ENCODE data around the gene MAD2L2.

The MAD2L2 gene

DNA sequence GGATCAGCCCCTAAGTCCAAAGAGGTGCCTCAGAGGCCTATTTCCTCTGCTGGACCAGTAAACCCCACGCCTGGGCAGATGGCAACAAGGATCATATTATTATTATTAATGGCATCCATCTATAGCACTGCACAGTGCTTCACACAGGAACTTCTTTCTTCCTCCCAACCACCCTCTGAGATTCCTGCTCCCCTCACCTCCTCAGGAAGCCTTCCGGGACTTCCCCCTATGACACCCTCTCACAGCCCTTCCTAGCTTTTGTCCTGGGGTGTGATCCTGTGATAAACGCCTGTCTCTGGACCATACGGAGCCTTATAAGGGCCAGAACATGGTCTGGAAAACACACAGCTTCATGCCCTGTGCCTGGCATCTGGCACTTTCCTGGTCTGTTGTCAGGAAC is 29.9 kb downstream of the MAD2L2 start:
- no peak for DNase-seq

DNA sequence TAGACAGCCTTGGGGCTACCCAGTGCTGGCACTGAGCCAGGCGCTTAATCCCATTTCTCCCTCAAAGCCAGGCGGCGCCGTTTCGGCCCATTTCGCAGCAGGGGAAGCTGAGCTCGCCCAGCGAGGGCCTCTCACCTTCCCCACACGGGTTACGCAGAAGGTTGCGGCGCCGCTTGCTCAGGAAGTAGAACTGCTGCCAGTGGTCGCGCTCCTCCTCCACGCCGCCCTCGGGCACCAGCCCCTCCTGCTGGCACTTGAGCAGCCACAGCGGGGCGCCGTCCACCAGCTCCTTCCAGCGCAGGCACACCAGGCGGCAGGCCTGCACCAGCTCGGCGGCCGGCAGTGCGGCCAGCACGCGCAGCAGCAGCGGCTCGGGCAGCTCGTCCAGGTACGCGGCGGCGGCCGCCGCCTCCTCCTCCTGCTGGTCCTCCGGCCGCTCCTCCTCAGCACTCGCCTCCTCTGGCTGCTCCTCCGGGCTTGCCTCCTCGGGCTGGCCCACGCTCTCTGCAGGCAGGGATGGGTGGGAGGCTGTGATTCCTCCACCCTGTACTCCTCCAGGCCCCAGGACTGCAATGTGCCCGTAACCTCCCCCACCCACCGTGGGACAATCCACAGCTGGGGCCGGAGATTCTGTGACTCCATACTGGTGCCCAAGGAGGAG is 30.5 kb downstream of the MAD2L2 start:
- DNase-seq, result peak; percentile 79

GRCh38 chr1:11649624-11650330 is 31.2 kb downstream of the MAD2L2 start:
- DNase-seq, result no peak

- DNase-seq, result no peak
Observed at GRCh38 chr1:11649237-11649623, 31.7 kb downstream of the MAD2L2 start.

DNA sequence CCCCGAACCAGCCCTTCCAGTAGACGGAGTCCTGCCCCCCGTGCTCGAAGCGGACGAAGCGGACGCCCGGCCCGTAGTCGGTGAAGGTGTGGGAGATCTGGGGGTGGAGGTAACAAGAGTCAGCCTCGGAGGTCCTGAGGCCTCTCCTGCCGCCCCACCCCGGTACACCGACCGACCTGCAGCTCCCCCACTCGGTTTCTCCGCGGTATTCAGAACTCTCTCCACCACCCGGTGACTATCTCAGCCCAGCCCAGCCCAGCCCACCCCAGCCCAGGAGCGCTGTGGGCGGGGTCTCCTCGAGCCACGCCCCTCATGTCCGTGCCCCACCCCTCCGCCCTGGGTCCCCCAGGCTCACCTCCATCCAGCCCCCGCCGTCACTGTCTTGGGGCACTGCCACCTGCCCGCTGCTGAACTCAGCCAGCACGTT is 32.2 kb downstream of the MAD2L2 start:
- no peak for DNase-seq

DNA sequence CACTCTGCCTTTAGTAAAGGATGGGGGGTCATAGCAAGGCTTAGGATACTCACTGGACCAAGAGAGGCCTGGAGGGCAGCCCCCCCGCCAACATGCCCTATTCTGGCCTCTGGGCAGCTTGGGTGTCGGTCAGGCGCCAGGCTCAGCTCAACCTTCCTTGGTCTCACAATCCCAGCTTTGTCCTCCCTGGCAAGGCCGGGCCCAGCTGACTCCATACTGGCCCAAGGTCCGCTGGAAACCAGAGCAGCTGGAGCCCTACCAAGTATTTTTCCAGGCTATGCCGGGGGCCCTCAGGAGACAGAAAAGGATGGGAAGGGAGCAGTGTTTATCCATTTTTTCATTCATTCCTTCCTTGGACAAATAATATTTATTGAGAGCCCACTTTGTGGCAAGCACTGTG is 32.9 kb downstream of the MAD2L2 start:
- no peak for DNase-seq

DNA sequence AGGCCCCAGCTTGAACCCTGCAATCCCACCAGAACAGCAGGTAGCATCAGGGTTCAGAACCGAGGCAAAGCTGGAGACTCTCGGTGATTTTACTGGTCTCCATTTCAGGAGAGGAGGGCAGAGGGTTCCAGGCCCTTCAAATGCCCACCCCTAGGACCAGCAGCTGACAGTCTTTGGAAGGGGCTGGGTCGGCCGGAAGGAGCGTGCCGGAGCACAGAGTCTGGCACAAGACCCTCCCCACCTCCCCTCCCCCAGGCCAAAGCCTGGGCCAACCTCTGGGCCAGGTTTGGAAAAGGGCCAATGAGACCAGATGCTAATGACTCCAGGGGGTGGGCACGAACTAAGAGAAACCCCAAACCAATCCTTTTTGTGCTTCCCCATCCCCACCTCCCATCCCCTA is 33.6 kb downstream of the MAD2L2 start:
- DNase-seq, result no peak

GRCh38 chr1:11646317-11646716 is 34.6 kb downstream of the MAD2L2 start:
- no peak for DNase-seq

DNA sequence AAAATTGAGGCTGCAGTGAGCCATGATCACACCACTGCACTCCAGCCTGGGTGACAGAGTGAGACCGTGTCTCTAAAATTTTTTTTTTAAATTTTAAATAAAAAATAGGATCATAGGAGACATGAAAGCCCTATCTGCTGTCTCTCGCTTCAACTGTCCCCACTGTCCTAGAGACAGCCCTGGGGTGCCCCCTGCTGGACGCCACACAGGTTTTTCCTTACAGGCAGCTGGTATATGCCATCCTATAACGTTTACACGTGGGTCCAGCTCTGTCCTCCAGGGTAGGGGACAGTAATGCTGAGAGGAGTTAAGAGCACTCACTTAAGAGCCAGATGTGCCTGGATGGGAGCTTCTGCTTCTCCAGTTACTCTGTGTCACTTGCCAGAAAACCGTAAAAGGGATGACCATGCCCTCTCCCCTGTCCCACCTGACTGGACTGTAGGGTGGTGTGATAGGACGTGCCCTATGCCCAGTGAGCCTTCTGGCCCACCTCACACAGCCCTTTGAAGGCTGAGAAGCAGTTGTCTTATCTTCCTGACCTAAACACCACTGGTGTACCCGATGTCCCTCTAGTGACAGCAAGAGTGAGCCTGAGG is 35.2 kb downstream of the MAD2L2 start:
- peak; percentile 74 for DNase-seq

GRCh38 chr1:11645270-11645669 is 35.7 kb downstream of the MAD2L2 start:
- DNase-seq, result no peak

- DNase-seq, result no peak
Observed at GRCh38 chr1:11643782-11644181, 37.2 kb downstream of the MAD2L2 start.

GRCh38 chr1:11642418-11643017 is 38.4 kb downstream of the MAD2L2 start:
- peak; percentile 62 for DNase-seq

DNA sequence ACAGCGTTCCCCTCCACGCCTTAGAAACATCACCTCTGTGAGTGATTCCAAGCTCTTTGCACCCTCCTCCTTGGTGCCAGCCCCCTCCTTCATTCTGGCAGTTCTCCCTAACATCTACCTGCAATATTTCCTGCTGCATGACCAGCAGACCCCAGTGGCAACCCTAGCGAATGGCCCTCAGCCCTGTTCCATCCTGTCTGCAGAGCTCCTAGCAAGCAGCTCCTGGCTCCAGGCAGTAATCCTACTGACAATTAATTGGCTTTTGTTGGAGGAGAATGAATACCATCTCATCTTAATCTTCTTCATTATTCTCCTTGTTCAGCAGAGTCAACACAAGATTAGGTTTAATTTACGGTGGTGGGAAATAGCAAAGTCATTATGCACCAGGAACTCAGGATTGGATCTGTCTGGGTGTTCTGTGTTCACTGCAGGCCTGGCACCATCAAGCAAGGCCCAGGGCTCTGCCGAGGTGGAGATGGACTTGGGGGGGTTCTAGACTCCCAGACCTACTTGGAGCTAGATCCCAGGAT is 39.1 kb downstream of the MAD2L2 start:
- no peak for DNase-seq

- no peak for DNase-seq
Observed at GRCh38 chr1:11640944-11641343, 40.0 kb downstream of the MAD2L2 start.

- DNase-seq, result no peak
Observed at GRCh38 chr1:11640101-11640500, 40.8 kb downstream of the MAD2L2 start.

- DNase-seq, result no peak
Observed at GRCh38 chr1:11639372-11639771, 41.6 kb downstream of the MAD2L2 start.

GRCh38 chr1:11638121-11638520 is 42.8 kb downstream of the MAD2L2 start:
- no peak for DNase-seq

DNA sequence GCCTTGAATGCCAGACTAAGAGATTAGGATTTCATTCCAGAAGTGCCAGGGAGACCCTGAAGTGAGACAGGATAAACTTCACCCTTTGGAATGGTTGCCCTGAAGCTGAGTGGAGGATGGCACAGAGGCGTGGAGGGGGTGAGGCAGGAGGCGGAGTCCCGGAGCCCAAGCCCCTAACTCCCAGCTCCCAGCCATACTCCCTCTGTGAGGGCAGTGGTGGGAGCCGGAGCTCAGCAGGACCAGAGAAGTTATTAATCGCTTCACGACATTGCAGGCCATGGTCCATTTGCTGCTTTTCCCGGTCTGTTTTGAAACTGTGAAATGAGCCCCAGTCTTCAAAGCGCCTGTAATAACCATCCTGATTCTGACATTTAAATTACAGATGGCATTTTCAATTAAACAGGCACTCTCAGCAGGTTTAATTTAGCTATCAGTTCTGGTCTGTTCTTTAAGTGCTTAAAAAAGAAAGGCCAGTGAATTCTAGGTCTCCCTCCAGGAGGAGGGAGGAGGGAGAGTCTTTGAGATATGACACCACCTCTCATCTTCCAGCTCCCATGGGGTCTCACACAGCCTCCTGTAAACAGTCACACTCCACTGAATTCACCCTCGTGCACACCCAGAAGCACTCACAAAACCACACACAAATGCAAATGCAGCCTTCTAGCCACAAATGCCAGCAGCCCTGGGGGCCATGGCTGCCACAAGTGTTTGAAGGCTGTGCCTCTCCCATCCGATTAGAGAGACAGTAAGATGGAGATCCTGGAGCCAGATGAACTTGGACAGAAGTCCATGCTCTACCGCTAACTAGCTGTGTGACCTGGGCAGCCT is 46.4 kb downstream of the MAD2L2 start:
- no peak for DNase-seq

- no peak for DNase-seq
Observed at GRCh38 chr1:11629184-11630016, 51.5 kb downstream of the MAD2L2 start.

- no peak for DNase-seq
Observed at GRCh38 chr1:11628767-11629166, 52.2 kb downstream of the MAD2L2 start.

- no peak for DNase-seq
Observed at GRCh38 chr1:11626551-11626950, 54.4 kb downstream of the MAD2L2 start.

Measured in inflammatory macrophage treated with lipopolysaccharide for 4 hours (primary cell).